Measurements from ENCODE around the gene LRMDA. TPM values are rescaled to one million over a fixed set of nuclear protein-coding genes. Genes with fewer than 3 reads are reported as not detected.

LRMDA gene
- polyA plus RNA-seq, 2 of the 4 experiments (the other 2 are of a cell fraction), result 4.6 to 5.2 TPM

GRCh38 chr10:75972491-75973276 is 541.3 kb downstream of the LRMDA start:
- TF ChIP-seq POLR2AphosphoS2 (conservative IDR thresholded peaks at IDR 0.05; ENCODE audit: low read length), result no peak
- TF ChIP-seq HOXA7 (CRISPR knock-in tag; IDR thresholded peaks at IDR 0.05), result no peak
- no peak for TF ChIP-seq PHF8 (IDR thresholded peaks at IDR 0.05; ENCODE audit: borderline replicate concordance, low read depth)
- TF ChIP-seq RNF2 (IDR thresholded peaks at IDR 0.05; ENCODE audit: borderline replicate concordance, low read depth), result no peak
- TF ChIP-seq CBX8 (IDR thresholded peaks at IDR 0.05), result no peak
- no peak for TF ChIP-seq HOXB13 (CRISPR knock-in tag; IDR thresholded peaks at IDR 0.05; ENCODE audit: low read depth)
- no peak for TF ChIP-seq HES2 (IDR thresholded peaks at IDR 0.05)
- TF ChIP-seq ATOH8 (CRISPR knock-in tag; IDR thresholded peaks at IDR 0.05; ENCODE audit: low read depth), result no peak
- TF ChIP-seq RAD21 (conservative IDR thresholded peaks at IDR 0.05 in 1 of 2, IDR thresholded peaks at IDR 0.05 in 1 of 2), result no peak
- no peak for TF ChIP-seq KDM5A (IDR thresholded peaks at IDR 0.05)
- TF ChIP-seq RCOR1 (IDR thresholded peaks at IDR 0.05; ENCODE audit: low read depth, low read length), result no peak
- TF ChIP-seq NR3C1 (IDR thresholded peaks at IDR 0.05), result no peak
- no peak for TF ChIP-seq MAZ (IDR thresholded peaks at IDR 0.05; ENCODE audit: borderline replicate concordance, low read depth, low read length)
- TF ChIP-seq REST (IDR thresholded peaks at IDR 0.05), result no peak
- TF ChIP-seq MYC (IDR thresholded peaks at IDR 0.05; ENCODE audit: borderline replicate concordance, low read length), result no peak
- TF ChIP-seq ZSCAN20 (CRISPR knock-in tag; IDR thresholded peaks at IDR 0.05), result no peak
- TF ChIP-seq BHLHE40 (IDR thresholded peaks at IDR 0.05; ENCODE audit: low read depth, low read length), result no peak
- TF ChIP-seq HMGXB4 (CRISPR knock-in tag; IDR thresholded peaks at IDR 0.05; ENCODE audit: borderline replicate concordance), result no peak
- no peak for TF ChIP-seq BCL3 (IDR thresholded peaks at IDR 0.05)
- FAIRE-seq (no peak), ATAC-seq (no peak), DNase-seq (ENCODE audit: low read depth in 1 of 2, low spot score in 1 of 2) (no peak)
- H3K4me1 ChIP-seq, result no peaks in the 10 kb centered on the region
- no peak overlapping the region for H3K27ac ChIP-seq
- ChIA-PET CTCF (interaction anchor here (0.7 kb wide), 1 partner anchor 119 kb away, joined by 3 read pairs; no protein-coding TSS in a partner anchor), POLR2A (no interaction called here)
- no peak overlapping the region for H3K4me3 ChIP-seq
- 71% methylated on average over 6 of the region's 6 CpGs for WGBS (ENCODE audit: missing lambda C conversion rate)
- no peaks in the 10 kb centered on the region for H3K9me3 ChIP-seq
- no peak overlapping the region for H3K4me2 ChIP-seq

All from A549 (cell line).